Amygdala (tissue), 56 donors: ENCODE measurements around the gene SORCS2.
A peak's percentile ranks its signal among the peaks of the same experiment; 100 is the strongest.

ENCODE experiments used
- DNase-seq, 56 donors: peaks; one replicate each; lab custom pipeline; 2025; lab: John Stamatoyannopoulos, UW

Gene SORCS2

DNA sequence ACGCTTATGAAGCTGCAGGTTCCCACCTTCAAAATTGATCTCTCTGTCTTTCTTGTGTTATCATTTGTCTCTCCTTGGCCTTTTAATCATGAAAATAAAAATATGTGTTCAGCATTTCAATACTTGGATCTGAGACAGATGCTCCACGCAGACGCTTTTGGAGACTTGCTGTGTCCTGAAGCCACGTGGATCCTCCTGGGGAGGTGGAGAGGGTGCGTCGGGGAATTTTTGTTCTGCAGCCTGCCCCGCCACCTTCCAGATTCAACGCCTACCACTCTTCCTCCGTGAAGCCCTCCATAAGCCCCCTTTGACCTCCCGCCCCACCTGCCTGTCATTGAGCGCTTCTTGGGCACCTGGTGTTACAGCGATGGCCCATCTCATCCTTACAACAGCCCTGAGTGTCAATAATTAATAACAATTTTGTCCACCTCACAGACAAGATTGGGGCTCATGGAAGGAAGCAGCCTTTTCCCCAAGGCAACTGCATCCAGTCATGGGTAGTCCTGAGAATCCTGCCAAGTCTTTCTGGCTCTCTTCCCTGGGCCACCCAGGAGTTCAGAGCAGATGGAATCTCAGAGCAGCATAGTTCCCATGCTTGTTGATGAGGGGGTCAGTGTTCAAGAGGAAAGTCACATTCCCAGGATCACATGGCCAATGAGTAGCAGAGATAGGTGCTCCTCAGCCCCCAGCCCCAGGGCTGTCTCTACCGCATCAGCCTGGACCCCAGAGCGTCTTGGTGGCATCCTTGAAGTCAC lies 415.0 kb downstream of the SORCS2 start:
- DNase-seq, result peak in 1 of 56 donors; percentile 8

DNA sequence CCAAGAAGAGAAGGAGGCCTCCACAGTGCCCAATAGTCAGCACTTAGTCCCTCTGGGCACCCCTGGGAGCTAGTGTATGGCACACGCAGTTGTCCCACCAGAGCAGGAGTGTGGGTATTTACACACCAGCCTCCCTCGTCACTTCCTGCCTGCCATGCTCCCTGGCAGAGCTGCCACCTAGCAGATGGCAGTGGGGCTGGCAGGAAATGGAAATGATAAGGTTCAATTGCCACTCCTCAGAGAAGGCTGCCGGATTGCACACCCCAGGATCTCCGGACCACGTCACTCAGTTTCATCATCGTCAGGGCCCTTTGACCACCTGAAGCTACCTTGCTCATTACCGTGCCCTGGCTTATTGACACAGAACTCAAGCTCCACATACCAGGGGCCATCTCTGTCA lies 415.7 kb downstream of the SORCS2 start:
- no peak for DNase-seq

DNA sequence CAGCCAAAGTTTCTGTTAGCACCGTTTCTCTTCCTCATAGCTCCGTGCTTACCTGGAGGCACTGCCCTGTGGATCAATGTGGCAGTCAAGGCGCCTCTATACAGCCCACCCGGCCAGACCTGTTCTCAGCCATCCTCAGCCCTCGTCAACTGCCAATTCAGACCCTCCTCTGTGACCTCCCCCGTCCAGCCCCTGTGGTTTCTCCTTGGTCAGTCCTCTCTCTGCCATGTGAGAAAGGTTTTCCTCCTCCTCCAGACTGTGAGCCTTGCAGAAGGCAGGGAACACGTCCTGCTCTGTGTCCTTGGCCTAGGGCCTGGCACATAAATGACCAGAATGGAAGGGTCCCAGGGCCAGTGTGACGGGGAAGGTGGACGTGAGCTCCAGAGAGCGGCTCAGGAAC lies 417.0 kb downstream of the SORCS2 start:
- no peak for DNase-seq

DNA sequence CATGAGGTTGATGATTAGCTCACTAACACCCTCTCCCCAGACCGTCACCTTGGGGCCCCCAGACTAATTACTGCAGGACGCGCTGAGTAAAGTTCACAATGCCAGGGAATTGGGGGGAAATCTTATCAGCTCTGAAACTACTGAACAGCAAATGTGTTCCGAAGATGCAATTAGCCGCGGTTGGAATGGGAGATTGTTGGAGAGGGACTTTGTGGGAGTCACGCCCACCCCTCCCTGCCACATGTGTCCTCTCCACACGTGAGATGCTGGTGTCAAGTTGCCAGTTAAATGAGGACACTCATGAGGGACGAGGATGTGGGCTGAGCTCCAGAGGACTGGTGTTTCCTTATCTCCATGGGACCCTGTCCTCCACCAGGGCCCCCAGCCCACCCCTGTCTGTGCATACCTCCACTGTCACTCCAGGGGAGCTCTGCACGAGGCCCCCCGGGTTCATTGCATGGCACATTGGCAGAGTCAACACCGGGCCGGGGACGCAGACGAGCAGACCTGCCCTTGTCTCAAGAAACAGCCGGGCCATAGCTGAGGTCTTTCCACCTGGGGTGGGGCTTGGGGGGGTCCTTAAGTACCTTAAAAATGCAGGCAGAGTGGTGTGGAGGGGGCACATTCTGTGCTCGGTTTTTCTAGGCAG lies 417.8 kb downstream of the SORCS2 start:
- no peak for DNase-seq

DNA sequence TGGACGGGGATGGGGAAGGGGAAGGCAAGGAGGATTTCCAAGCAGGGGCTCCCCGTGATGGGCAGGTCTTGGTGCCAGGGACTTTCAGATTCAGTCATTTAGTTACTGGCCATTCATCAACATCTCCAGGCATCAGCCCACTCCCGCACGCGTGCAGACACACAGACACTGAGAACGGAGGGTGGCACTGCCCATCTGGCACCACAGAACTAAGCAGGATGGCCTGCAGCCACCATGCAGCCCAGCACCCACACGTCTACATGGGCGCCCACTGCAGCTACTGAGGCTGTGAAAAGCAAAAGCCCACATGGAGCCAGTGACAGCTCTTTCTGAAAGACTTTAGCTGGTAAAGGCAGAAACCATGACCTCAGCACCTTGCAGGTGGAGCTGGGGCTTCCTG lies 418.5 kb downstream of the SORCS2 start:
- DNase-seq, result no peak

DNA sequence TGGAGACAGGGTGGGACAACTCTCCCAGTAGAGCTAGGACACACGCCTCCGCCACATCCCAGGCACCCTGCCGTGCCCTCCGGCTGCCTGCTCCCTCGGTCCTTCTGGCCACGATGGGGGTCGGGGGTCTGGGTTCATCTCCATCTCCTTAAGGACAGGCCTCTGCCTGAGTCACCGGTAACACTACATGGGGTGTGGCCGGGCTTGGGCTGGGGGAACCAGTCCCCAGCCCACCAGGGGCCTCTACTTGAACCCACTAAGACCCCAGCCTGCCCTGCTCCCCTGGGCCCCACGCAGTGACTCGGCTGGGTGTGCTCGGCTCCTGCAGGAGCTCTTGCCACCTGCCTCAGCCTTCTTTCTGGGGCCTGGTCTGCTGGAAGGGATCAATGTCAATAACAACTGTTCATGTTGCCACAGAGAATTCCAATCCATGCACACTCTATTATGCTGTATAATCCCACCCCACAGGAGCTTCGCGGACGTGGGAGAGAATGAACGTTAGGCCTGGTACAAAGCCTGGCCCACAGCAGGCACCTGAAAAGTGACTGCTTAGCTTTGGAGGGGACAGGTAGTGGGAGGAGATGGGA lies 420.1 kb downstream of the SORCS2 start:
- DNase-seq, result no peak

DNA sequence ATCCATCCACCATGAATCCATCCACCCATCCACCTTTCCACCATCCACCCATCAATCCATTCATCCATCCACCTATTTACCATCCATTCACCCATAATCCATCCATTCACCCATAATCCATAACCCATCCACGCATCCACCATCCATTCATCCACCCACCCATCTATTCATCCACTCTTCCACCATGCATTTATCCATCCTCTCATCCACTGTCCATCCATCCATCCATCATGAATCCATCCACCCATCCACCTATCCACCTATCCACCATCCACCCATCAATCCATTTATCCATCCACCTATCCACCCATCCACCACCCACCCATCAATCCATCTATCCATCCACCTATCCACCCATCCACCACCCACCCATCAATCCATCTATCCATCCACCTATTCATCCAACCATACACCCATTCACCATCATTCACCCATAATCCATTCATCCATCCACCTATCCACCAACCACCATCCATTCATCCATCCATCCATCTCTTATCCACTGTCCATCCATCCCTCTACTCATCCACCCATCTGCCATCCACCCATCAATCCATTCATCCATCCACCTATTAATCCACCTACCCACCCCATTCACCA lies 422.1 kb downstream of the SORCS2 start:
- no peak for DNase-seq

DNA sequence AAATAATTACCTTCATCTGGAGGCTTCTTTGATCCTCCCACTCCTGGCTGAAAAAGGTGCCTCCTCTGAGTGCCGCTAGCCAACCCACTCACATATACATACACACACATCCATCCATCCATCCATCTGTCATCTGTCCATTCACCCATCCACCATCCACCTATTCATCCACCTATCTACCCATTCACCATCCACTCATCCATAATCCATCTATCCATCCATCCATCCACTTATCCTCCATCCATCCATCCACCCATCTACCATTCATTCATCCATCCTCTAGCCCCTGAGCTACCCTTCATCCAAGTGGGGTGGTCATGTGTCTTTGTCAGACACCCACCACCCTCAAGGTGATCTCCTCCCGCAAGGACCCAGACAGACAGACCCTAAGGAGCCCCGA lies 423.9 kb downstream of the SORCS2 start:
- no peak for DNase-seq

DNA sequence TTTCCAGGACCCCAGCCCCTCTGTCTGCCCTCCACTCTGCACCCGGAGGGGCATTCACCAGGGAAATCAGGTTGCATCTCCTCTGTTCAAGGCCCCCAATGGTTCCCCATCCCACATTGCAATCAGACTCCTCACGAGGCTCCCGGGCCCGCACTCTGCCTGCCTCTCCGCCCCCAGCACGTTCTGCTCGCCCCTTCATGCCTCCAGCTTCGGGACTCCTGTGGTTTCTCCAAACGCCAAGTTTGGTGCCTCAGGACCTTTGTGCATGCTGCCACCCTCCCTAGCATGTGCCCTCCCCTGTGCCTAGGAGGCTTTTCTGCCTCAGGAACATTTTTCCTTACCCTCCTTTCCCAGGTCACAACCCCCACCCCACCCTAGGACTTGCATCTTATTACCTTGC lies 426.0 kb downstream of the SORCS2 start:
- DNase-seq, result no peak

DNA sequence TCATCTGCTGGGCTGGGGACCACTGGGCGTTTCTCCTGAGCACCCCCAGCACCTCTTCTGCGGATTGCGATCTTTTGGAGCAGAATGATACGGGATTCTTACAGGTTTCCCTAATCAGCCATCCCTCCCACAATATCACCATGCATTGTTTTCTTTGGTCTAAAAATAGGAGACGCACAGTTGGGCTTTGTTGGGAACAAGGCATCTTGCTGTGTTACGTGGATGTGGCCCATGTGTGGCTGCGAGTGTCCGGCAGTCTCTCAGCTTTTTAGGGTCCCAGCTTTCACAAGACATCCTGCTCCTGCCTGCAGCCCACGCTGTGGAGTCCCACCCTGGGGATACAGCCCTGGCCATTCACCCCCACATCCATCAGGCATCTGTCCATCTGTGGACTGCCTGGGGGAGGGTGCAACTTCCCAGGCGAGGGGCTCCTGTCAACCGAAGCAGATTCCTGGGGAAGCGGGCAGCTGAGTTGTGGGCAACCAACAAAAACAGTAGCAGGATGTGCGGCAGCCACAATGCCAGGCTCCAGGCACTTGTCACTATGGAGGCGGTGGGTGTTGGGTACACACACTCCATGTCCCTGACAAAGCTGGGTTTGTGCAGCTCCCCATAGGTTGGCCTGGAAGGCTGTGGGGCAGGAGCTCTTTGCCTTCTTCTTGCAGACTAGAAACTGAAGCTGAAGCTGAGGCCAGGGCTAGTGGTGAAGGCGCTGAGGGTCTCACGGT lies 427.9 kb downstream of the SORCS2 start:
- DNase-seq, result peak in 1 of 56 donors; percentile 7

GRCh38 chr4:7620814-7621176 lies 428.5 kb downstream of the SORCS2 start:
- no peak for DNase-seq

- DNase-seq, result no peak
These were observed 429.1 kb downstream of the SORCS2 start for GRCh38 chr4:7621252-7622035.

- DNase-seq, result no peak
These were observed 430.0 kb downstream of the SORCS2 start for GRCh38 chr4:7622371-7622770.

DNA sequence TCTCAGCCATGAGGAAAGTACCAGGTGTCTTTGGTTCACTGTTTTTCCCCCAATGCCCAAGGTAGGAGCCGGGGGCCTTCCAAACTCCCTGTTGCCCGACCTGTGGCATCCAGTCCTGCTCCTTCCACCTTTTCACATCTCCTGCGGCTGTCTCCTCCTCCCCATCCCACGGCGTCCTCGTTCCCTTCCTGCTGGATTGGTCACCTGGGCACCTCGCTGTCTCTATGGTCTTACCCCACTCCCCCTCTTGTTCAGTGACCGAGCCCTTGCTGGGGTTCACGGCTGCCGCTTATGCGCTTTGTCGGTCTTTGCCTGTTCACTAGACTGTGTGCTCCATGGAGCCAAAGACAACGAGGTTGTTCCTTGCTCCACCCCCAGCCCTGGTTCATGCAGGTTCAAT lies 431.1 kb downstream of the SORCS2 start:
- no peak for DNase-seq

GRCh38 chr4:7624396-7624980 lies 432.1 kb downstream of the SORCS2 start:
- DNase-seq, result no peak

DNA sequence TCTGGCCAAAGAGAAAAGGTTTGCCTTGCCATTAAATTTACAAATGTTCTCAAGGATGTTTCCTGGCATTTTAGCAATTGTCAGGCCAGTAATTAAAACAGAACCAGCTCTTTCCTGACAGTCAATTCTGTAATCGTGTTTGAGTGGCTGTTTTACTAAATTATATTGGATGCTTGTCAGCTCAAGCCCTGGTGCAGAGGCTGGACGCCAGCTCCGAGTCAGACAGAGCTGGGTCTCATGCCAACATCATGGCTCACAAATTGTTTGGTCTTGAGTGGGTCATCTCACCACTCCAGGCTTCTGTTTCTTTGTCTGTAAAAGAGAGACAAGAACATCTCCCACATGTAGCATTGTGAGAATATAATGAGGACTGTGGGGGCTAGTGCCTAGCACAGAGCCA lies 432.7 kb downstream of the SORCS2 start:
- peak in 23 of 56 donors; percentile 2 to 53 (median 27) for DNase-seq

- DNase-seq, result no peak
These were observed 434.2 kb downstream of the SORCS2 start for GRCh38 chr4:7626531-7626930.

DNA sequence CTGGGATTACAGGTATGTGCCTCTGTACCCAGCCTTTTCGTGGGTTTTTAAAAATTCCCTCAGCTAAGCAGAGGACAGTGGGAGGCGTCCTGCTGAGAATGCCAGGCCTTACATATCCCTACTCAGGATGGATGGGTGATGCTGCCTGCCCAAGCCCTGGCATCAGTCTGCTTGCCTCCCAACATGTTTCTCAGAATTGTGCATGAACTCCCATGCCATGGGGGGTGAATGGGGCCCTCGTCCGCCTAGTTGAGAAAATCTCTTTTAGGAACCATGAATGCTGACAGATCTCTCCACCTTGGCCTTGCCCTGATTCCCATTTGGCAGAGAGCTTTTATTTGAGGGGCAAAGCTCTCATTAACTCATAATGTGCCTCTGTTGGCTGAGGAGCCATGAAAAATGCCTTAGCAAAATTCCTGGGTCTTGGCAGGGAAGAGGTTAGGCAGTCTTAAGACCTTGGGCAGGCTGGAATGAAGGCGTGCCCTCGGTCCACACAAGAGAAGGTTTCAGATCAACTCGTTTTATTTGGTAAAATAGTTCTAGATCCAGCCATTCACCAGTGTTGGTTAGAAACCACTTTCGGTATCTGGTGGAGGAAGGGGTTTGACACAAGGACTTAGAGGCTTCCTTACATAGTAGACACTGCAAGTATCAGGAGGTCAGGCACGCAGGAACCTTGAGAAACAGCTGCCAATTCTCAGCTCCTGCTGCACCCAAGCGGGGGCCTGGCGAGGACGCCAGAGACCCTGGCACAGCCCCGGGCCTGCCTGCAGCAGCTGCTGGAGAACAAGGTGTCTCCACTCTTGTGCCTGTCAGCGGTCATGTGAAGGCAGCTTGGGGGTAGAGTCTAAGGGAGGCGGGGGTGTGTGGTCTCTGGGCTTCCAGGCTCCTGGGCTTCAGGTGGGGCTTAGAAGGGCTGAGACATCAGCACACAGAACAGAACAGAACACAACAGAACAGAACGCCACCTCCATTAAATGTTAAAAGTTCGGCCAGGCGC lies 435.2 kb downstream of the SORCS2 start:
- no peak for DNase-seq
